Measurements from ENCODE around the gene SOX5. TPM values are rescaled to one million over a fixed set of nuclear protein-coding genes. Genes with fewer than 3 reads are reported as not detected.

The SOX5 gene
- total RNA-seq, 1 experiment from 2014 or later, result 0.52 TPM

GRCh38 chr12:23854598-23854997, 94.9 kb downstream of the SOX5 start:
- no peak overlapping the region for H2AFZ ChIP-seq (ENCODE audit: low read depth, low read length, poor library complexity, severe bottlenecking)
- DNase-seq (ENCODE audit: low read depth, low spot score), result no peak
- intact Hi-C loops (cut with micrococcal nuclease), result no loop called here
- H3K9me3 ChIP-seq (ENCODE audit: control insufficient read depth in 1 of 2, insufficient read depth in 1 of 2, low read depth in 1 of 2, low read length in 2 of 2), result peaks cover 4 to 10% of the 10 kb centered on the region in 2 experiments
- RAD21 ChIA-PET (ENCODE audit: low non-redundant PET in 1 of 2, low total read pairs in 2 of 2, uncharacterized antibody in 2 of 2, unreplicated experiment in 2 of 2), result no interaction called here
- TF ChIP-seq ZBTB33 (IDR thresholded peaks at IDR 0.05; ENCODE audit: extremely low read depth, insufficient replicate concordance, low read length) (no peak), ZFX (IDR thresholded peaks at IDR 0.05) (no peak), EZH2 (IDR thresholded peaks at IDR 0.05) (no peak), YY1 (IDR thresholded peaks at IDR 0.05; ENCODE audit: extremely low read depth, insufficient replicate concordance, low read depth, low read length) (no peak), FOSL1 (IDR thresholded peaks at IDR 0.05; ENCODE audit: low read depth) (no peak), CEBPB (IDR thresholded peaks at IDR 0.05; ENCODE audit: low read depth) (no peak), ZNF274 (IDR thresholded peaks at IDR 0.05; ENCODE audit: low read depth, low read length) (no peak), CTCF (IDR thresholded peaks at IDR 0.05 in 2 of 3, conservative IDR thresholded peaks at IDR 0.05 in 1 of 3; ENCODE audit: borderline replicate concordance in 1 of 3, insufficient read depth in 1 of 3, low read depth in 2 of 3, low read length in 2 of 3) (no peak), RAD21 (IDR thresholded peaks at IDR 0.05; ENCODE audit: low read depth) (no peak), CBX3 (IDR thresholded peaks at IDR 0.05; ENCODE audit: low read depth) (no peak), JUND (IDR thresholded peaks at IDR 0.05) (no peak), ATF3 (IDR thresholded peaks at IDR 0.05) (no peak), ELF1 (IDR thresholded peaks at IDR 0.05; ENCODE audit: borderline replicate concordance, low read depth) (no peak), EGR1 (IDR thresholded peaks at IDR 0.05; ENCODE audit: low read depth) (no peak), SIN3A (IDR thresholded peaks at IDR 0.05; ENCODE audit: low read depth) (no peak), REST (IDR thresholded peaks at IDR 0.05; ENCODE audit: low read depth) (no peak)
- H3K4me3 ChIP-seq (replicated peaks in 1 of 2; ENCODE audit: low read depth in 1 of 2, low read length in 2 of 2), result no peak overlapping the region
- CTCF ChIA-PET, result no interaction called here
- H3K9ac ChIP-seq (ENCODE audit: low read length), result no peak overlapping the region
- POLR2A ChIA-PET, result no interaction called here
- no TSS peak for BruUV-seq (replicated peaks)
- no peaks in the 10 kb centered on the region for H3K36me3 ChIP-seq (ENCODE audit: control insufficient read depth in 1 of 2, insufficient read depth in 2 of 2, low read length in 2 of 2)
- ATAC-seq, result no peak
- no peaks in the 10 kb centered on the region for H4K20me1 ChIP-seq (ENCODE audit: insufficient read depth)
- H3K9me2 ChIP-seq (ENCODE audit: insufficient read depth), result no peaks in the 10 kb centered on the region
- no peak overlapping the region for H3K4me2 ChIP-seq (ENCODE audit: low read length)
- no peaks in the 10 kb centered on the region for H3K79me2 ChIP-seq (ENCODE audit: insufficient read depth, low read length)
- H3K4me1 ChIP-seq (ENCODE audit: control insufficient read depth in 1 of 2, insufficient read depth in 2 of 2, low read length in 2 of 2), result no peaks in the 10 kb centered on the region
- H3K27me3 ChIP-seq (ENCODE audit: insufficient read depth, low read length), result no peaks in the 10 kb centered on the region
- H3K27ac ChIP-seq (ENCODE audit: low read depth, low read length), result no peak overlapping the region
